CD4-positive, alpha-beta T cell treated with Interleukin-6 for 4 hours (primary cell): ENCODE measurements around the gene CEACAM7.
A peak's percentile ranks its signal among the peaks of the same experiment; 100 is the strongest.

Experiments
- DNase-seq: peaks from one replicate; pipeline ENCODE4 v3.0.0-alpha.2; 2020; ENCODE audit warnings: mixed read lengths

The CEACAM7 gene

GRCh38 chr19:41646589-41647204, 41.4 kb downstream of the CEACAM7 start:
- DNase-seq = peak; percentile 51

- peak; percentile 75 for DNase-seq
These were observed 46.1 kb downstream of the CEACAM7 start for GRCh38 chr19:41641879-41642485.

GRCh38 chr19:41638641-41639081, 49.4 kb downstream of the CEACAM7 start:
- DNase-seq = peak; percentile 17

GRCh38 chr19:41637484-41637883, 50.6 kb downstream of the CEACAM7 start:
- no peak for DNase-seq

- no peak for DNase-seq
These were observed 59.9 kb downstream of the CEACAM7 start for GRCh38 chr19:41627966-41628675.

GRCh38 chr19:41626877-41627276, 61.2 kb downstream of the CEACAM7 start, which contains the start of gene CEACAM4:
TSS of gene CEACAM4 (minus strand) at chr19:41627074. CDS start at chr19:41626963, 111 bp downstream.
- no peak for DNase-seq

GRCh38 chr19:41626278-41626677, 61.8 kb downstream of the CEACAM7 start:
- no peak for DNase-seq

GRCh38 chr19:41624937-41625336, 63.1 kb downstream of the CEACAM7 start:
- no peak for DNase-seq

- DNase-seq = no peak
These were observed 63.6 kb downstream of the CEACAM7 start for GRCh38 chr19:41624515-41624914.

GRCh38 chr19:41623360-41623759, 64.7 kb downstream of the CEACAM7 start:
- DNase-seq = no peak
